Liver (tissue), 9 donors: Measurements from ENCODE around the gene PDE3A. TPM values are rescaled to one million over a fixed set of nuclear protein-coding genes. Genes with fewer than 3 reads are reported as not detected.
A peak's percentile ranks its signal among the peaks of the same experiment; 100 is the strongest.

ENCODE experiments used
- DNase-seq: peaks from one replicate; pipeline ENCODE4 v3.0.0-alpha.2; 2017; ENCODE audit warnings: low spot score
- H3K27ac ChIP-seq, 2 donors: one replicate each; pipeline ENCODE4 v1.7.0; 2013; ENCODE audit warnings: inconsistent platforms in 2 of 2, low read length in 2 of 2, control low read depth in 1 of 2, low read depth in 1 of 2, mild to moderate bottlenecking in 1 of 2
- H3K27me3 ChIP-seq, 4 donors: one replicate each; pipeline versions ENCODE4 v1.6.1 to v1.7.0; 2013; ENCODE audit warnings: low read length in 3 of 4, inconsistent platforms in 1 of 4, mild to moderate bottlenecking in 1 of 4, moderate library complexity in 1 of 4; ENCODE audit not compliant: control insufficient read depth in 4 of 4, insufficient read depth in 4 of 4
- H3K36me3 ChIP-seq, 4 donors: one replicate each; pipeline versions ENCODE4 v1.6.1 to v1.7.0; 2013; ENCODE audit warnings: low read length in 3 of 4, mild to moderate bottlenecking in 3 of 4, low read depth in 1 of 4, moderate library complexity in 1 of 4; ENCODE audit not compliant: control insufficient read depth in 4 of 4, insufficient read depth in 3 of 4
- H3K4me1 ChIP-seq, 4 donors: one replicate each; pipeline versions ENCODE4 v1.6.1 to v1.7.0; 2013; ENCODE audit warnings: low read length in 3 of 4, mild to moderate bottlenecking in 3 of 4, moderate library complexity in 1 of 4; ENCODE audit not compliant: control insufficient read depth in 4 of 4, insufficient read depth in 4 of 4
- H3K4me3 ChIP-seq, 3 donors: one replicate each; pipeline versions ENCODE4 v1.6.1 to v1.7.0; 2013; ENCODE audit warnings: low read length in 3 of 3, control low read depth in 1 of 3, low read depth in 1 of 3, mild to moderate bottlenecking in 1 of 3
- H3K9ac ChIP-seq, 2 donors: one replicate each; pipeline ENCODE4 v1.7.0; 2013; ENCODE audit warnings: low read length in 2 of 2, mild to moderate bottlenecking in 2 of 2, moderate library complexity in 2 of 2, control low read depth in 1 of 2, low read depth in 1 of 2
- H3K9me3 ChIP-seq, 4 donors: one replicate each; pipeline versions ENCODE4 v1.6.1 to v1.7.0; 2013; ENCODE audit warnings: low read length in 3 of 4; ENCODE audit not compliant: control insufficient read depth in 4 of 4
- CTCF ChIP-seq: fragments of 150-350 bp; IDR thresholded peaks from 2 replicates; pipeline ENCODE4 v1.5.1; 2017; ENCODE audit warnings: improper control_type of control experiment, low read depth, low read length; ENCODE audit not compliant: missing input control
- EGR1 ChIP-seq, 2 donors: IDR thresholded peaks; 2 replicates each; pipeline ENCODE4 v1.6.1; 2016 to 2018; ENCODE audit warnings: antibody characterized with exemption in 2 of 2, low read depth in 2 of 2
- FOXA1 ChIP-seq: IDR thresholded peaks from 2 replicates; pipeline ENCODE4 v1.6.1; 2016; ENCODE audit warnings: antibody characterized with exemption
- FOXA2 ChIP-seq: IDR thresholded peaks from 2 replicates; pipeline ENCODE4 v1.6.1; 2016; ENCODE audit warnings: antibody characterized with exemption
- GABPA ChIP-seq, 2 donors: IDR thresholded peaks in 1 of 2; conservative IDR thresholded peaks in 1 of 2; 2 replicates each; pipeline ENCODE4 v1.6.1; 2016; ENCODE audit warnings: antibody characterized with exemption in 2 of 2, mild to moderate bottlenecking in 1 of 2, moderate library complexity in 1 of 2
- HNF4A ChIP-seq, 2 donors: conservative IDR thresholded peaks; 2 replicates each; pipeline ENCODE4 v1.6.1; 2016; ENCODE audit warnings: antibody characterized with exemption in 2 of 2, mild to moderate bottlenecking in 2 of 2
- HNF4G ChIP-seq: IDR thresholded peaks from 2 replicates; pipeline ENCODE4 v1.6.1; 2016; ENCODE audit warnings: antibody characterized with exemption
- JUND ChIP-seq, 2 donors: IDR thresholded peaks; 2 replicates each; pipeline ENCODE4 v1.6.1; 2016; ENCODE audit warnings: antibody characterized with exemption in 2 of 2
- MAX ChIP-seq: IDR thresholded peaks from 2 replicates; pipeline ENCODE4 v1.6.1; 2016; ENCODE audit warnings: antibody characterized with exemption
- NR2F2 ChIP-seq: IDR thresholded peaks from 2 replicates; pipeline ENCODE4 v1.6.1; 2016; ENCODE audit warnings: antibody characterized with exemption
- RAD21 ChIP-seq, 2 donors: IDR thresholded peaks; 2 replicates each; pipeline ENCODE4 v1.6.1; 2016; ENCODE audit warnings: antibody characterized with exemption in 2 of 2, mild to moderate bottlenecking in 2 of 2
- REST ChIP-seq: IDR thresholded peaks from 2 replicates; pipeline ENCODE4 v1.6.1; 2016; ENCODE audit warnings: antibody characterized with exemption, mild to moderate bottlenecking
- RXRA ChIP-seq, 2 donors: IDR thresholded peaks; 2 replicates each; pipeline ENCODE4 v1.6.1; 2017 to 2018; ENCODE audit warnings: antibody characterized with exemption in 2 of 2, mild to moderate bottlenecking in 1 of 2
- SP1 ChIP-seq: IDR thresholded peaks from 2 replicates; pipeline ENCODE4 v1.6.1; 2018; ENCODE audit warnings: antibody characterized with exemption, mild to moderate bottlenecking
- TAF1 ChIP-seq: conservative IDR thresholded peaks from 2 replicates; pipeline ENCODE4 v1.6.1; 2016; ENCODE audit warnings: antibody characterized with exemption, mild to moderate bottlenecking
- WGBS: extraction: QIAGEN DNeasy Blood & Tissue Kit; methylation state at CpG from one replicate; pipeline ENCODE4 v1.1.7; 2013; 5-methylcytosine and 5-hydroxymethylcytosine counted together
- polyA plus RNA-seq, 2 donors: library from polyadenylated mRNA; stranded (reverse) in 1 of 2; unstranded in 1 of 2; fragments of 200-250 nt in 1 of 2; fragments of >200 nt in 1 of 2; fragmentation: Nextera tagmentation in 1 of 2; extraction: Ambion mirVana in 1 of 2; gene quantifications; one replicate each; pipeline versions ENCODE4 v1.2.1 to v1.2.3, GENCODE V29; 2013 to 2015
- total RNA-seq, 2 donors: library from RNA; depleted of rRNA; stranded (reverse); fragments of >200 nt; gene quantifications; one replicate each; pipeline ENCODE4 v1.2.3, GENCODE V29; 2014
- TF ChIP-seq, protein P1 (sequence below): IDR thresholded peaks from 2 replicates; pipeline ENCODE4 v1.6.1; 2016; ENCODE audit warnings: antibody characterized with exemption
- donor health status: healthy.
- donor health status: healthy.
- donor health status: healthy.
- donor health status: healthy.
- donor health status: healthy.

Gene PDE3A
- total and polyA plus RNA-seq, 4 donors = 0.50 to 3.8 (median 2.2) TPM

- Histone ChIP-seq H3K27me3 (peaks cover 0 to 4% (median 0%) of the 10 kb centered on the region in 4 donors), H3K4me3 (no peak overlapping the region), H3K9ac (no peak overlapping the region), H3K9me3 (no peaks in the 10 kb centered on the region), H3K4me1 (no peaks in the 10 kb centered on the region), H3K27ac (no peak overlapping the region), H3K36me3 (no peaks in the 10 kb centered on the region)
- peak in 1 of 2 donors; percentile 43 for TF ChIP-seq JUND (IDR thresholded peaks at IDR 0.05)
- no peak for TF ChIP-seq GABPA (IDR thresholded peaks at IDR 0.05 in 1 of 2, conservative IDR thresholded peaks at IDR 0.05 in 1 of 2)
- peak; percentile 29 for TF ChIP-seq NR2F2
- TF ChIP-seq FOXA1 = no peak
- WGBS = 79% methylated on average over 4 of the region's 4 CpGs
- no peak for DNase-seq
Observed at GRCh38 chr12:20445687-20446086, 77.3 kb downstream of the PDE3A start.

DNA sequence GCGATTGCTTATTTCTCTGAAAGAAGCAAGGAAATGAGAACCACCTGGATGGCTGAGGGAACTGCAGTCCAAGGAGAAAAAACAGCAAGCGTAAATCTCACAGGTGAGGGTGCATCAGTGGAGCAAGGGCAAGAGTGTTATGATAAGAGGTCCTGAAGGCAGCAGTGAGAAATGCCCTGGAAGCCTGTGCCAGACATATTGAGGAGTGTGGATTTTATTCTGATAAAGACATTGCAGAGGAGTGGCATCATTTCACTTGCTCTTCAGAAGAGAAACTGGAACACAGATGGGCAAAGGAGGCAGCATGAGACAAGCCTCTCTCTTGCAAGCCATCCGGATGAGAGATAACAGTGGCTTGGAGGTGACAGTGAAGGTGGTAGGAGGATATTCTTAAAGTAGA is 78.5 kb downstream of the PDE3A start:
- no peak overlapping the region for H3K27ac ChIP-seq

GRCh38 chr12:20448781-20449180 is 80.4 kb downstream of the PDE3A start:
- no peak overlapping the region for H3K4me3 ChIP-seq
- no peak overlapping the region for H3K9ac ChIP-seq
- no peak overlapping the region for H3K27ac ChIP-seq
- H3K27me3 ChIP-seq = peaks cover 0 to 4% (median 0%) of the 10 kb centered on the region in 4 donors
- 89% methylated on average over 2 of the region's 2 CpGs for WGBS
- H3K36me3 ChIP-seq = no peaks in the 10 kb centered on the region
- H3K9me3 ChIP-seq = no peaks in the 10 kb centered on the region
- no peak for DNase-seq
- TF ChIP-seq JUND (IDR thresholded peaks at IDR 0.05) (no peak), REST (no peak), RAD21 (IDR thresholded peaks at IDR 0.05) (no peak), EGR1 (IDR thresholded peaks at IDR 0.05; ENCODE audit: low read depth in 2 of 2) (no peak), HNF4G (no peak), RXRA (IDR thresholded peaks at IDR 0.05) (no peak), MAX (no peak), NR2F2 (no peak), CTCF (no peak), SP1 (no peak), TAF1 (no peak), FOXA1 (no peak), GABPA (IDR thresholded peaks at IDR 0.05 in 1 of 2, conservative IDR thresholded peaks at IDR 0.05 in 1 of 2) (no peak)
- TF ChIP-seq, protein P1, sequence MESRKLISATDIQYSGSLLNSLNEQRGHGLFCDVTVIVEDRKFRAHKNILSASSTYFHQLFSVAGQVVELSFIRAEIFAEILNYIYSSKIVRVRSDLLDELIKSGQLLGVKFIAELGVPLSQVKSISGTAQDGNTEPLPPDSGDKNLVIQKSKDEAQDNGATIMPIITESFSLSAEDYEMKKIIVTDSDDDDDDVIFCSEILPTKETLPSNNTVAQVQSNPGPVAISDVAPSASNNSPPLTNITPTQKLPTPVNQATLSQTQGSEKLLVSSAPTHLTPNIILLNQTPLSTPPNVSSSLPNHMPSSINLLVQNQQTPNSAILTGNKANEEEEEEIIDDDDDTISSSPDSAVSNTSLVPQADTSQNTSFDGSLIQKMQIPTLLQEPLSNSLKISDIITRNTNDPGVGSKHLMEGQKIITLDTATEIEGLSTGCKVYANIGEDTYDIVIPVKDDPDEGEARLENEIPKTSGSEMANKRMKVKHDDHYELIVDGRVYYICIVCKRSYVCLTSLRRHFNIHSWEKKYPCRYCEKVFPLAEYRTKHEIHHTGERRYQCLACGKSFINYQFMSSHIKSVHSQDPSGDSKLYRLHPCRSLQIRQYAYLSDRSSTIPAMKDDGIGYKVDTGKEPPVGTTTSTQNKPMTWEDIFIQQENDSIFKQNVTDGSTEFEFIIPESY = no peak
- no peaks in the 10 kb centered on the region for H3K4me1 ChIP-seq

More for the DNA sequence above, 78.5 kb downstream of the PDE3A start:
- H3K9ac ChIP-seq = no peak overlapping the region
- 80% methylated on average over 3 of the region's 3 CpGs for WGBS
- peaks cover 0 to 4% (median 0%) of the 10 kb centered on the region in 4 donors for H3K27me3 ChIP-seq
- H3K4me1 ChIP-seq = no peaks in the 10 kb centered on the region
- no peaks in the 10 kb centered on the region for H3K9me3 ChIP-seq
- DNase-seq = no peak
- no peaks in the 10 kb centered on the region for H3K36me3 ChIP-seq
- TF ChIP-seq HNF4A (conservative IDR thresholded peaks at IDR 0.05) (no peak), FOXA2 (no peak), RAD21 (IDR thresholded peaks at IDR 0.05) (no peak)
- no peak overlapping the region for H3K4me3 ChIP-seq
